Inferior parietal cortex (tissue), 1 donor: Measurements from ENCODE around the gene ZDHHC11B.
"Not testable (repeated sequence)": the region's sequence is repeated elsewhere in the genome, so short reads cannot be mapped to it uniquely, and the experiment has no call there.

Source experiments
- DNase-seq: peaks from one replicate; pipeline ENCODE4 v3.0.0-alpha.2; 2016; ENCODE audit errors: extremely low spot score

ZDHHC11B gene

GRCh38 chr5:769485-770145 is 14.9 kb downstream of the ZDHHC11B start:
- DNase-seq: not testable (repeated sequence)

GRCh38 chr5:766666-767431 is 17.7 kb downstream of the ZDHHC11B start:
- DNase-seq: no peak

- DNase-seq: no peak
These were observed 18.4 kb downstream of the ZDHHC11B start for GRCh38 chr5:765948-766631.

- DNase-seq: no peak
These were observed 20.3 kb downstream of the ZDHHC11B start for GRCh38 chr5:763998-764781.

- no peak for DNase-seq
These were observed 21.1 kb downstream of the ZDHHC11B start for GRCh38 chr5:763397-763796.

- DNase-seq: not testable (repeated sequence)
These were observed 21.5 kb downstream of the ZDHHC11B start for GRCh38 chr5:762996-763395.

- DNase-seq: no peak
These were observed 22.4 kb downstream of the ZDHHC11B start for GRCh38 chr5:761854-762710.

GRCh38 chr5:761059-761771 is 23.3 kb downstream of the ZDHHC11B start:
- no peak for DNase-seq

GRCh38 chr5:760363-761058 is 24.0 kb downstream of the ZDHHC11B start:
- no peak for DNase-seq

- no peak for DNase-seq
These were observed 24.7 kb downstream of the ZDHHC11B start for GRCh38 chr5:759781-760362.

GRCh38 chr5:759111-759751 is 25.3 kb downstream of the ZDHHC11B start:
- no peak for DNase-seq

- no peak for DNase-seq
These were observed 25.9 kb downstream of the ZDHHC11B start for GRCh38 chr5:758698-759053.

- peak; percentile 30 for DNase-seq
These were observed 26.4 kb downstream of the ZDHHC11B start for GRCh38 chr5:757931-758697.

- DNase-seq: no peak
These were observed 27.1 kb downstream of the ZDHHC11B start for GRCh38 chr5:757346-757930.

GRCh38 chr5:756865-757345 is 27.6 kb downstream of the ZDHHC11B start:
- no peak for DNase-seq

- DNase-seq: no peak
These were observed 28.4 kb downstream of the ZDHHC11B start for GRCh38 chr5:756171-756570.

GRCh38 chr5:754143-754632 is 30.3 kb downstream of the ZDHHC11B start:
- not testable (repeated sequence) for DNase-seq
